SK-N-SH (cell line): ENCODE results near the gene SH3D21.

Experiments used
- FOXM1 ChIP-seq: IDR thresholded peaks from 2 replicates; pipeline ENCODE4 v1.4.0; 2012; ENCODE audit warnings: low read depth, mild to moderate bottlenecking
- MXI1 ChIP-seq: IDR thresholded peaks from 2 replicates; pipeline ENCODE4 v1.6.1; 2012; ENCODE audit warnings: mild to moderate bottlenecking, low read depth, low read length, improper control_type of control experiment
- NFIC ChIP-seq: IDR thresholded peaks from 2 replicates; pipeline ENCODE4 v1.4.0; 2012; ENCODE audit warnings: borderline replicate concordance
- SMC3 ChIP-seq: IDR thresholded peaks from 2 replicates; pipeline ENCODE4 v1.6.1; 2012; ENCODE audit warnings: low read depth, low read length, improper control_type of control experiment
- TF ChIP-seq, protein P1 (sequence below): fragments of 200-600 bp; sonication (generic); IDR thresholded peaks from 2 replicates; pipeline ENCODE4 v1.6.1; 2017; ENCODE audit warnings: antibody characterized with exemption, mild to moderate bottlenecking, moderate library complexity

DNA sequence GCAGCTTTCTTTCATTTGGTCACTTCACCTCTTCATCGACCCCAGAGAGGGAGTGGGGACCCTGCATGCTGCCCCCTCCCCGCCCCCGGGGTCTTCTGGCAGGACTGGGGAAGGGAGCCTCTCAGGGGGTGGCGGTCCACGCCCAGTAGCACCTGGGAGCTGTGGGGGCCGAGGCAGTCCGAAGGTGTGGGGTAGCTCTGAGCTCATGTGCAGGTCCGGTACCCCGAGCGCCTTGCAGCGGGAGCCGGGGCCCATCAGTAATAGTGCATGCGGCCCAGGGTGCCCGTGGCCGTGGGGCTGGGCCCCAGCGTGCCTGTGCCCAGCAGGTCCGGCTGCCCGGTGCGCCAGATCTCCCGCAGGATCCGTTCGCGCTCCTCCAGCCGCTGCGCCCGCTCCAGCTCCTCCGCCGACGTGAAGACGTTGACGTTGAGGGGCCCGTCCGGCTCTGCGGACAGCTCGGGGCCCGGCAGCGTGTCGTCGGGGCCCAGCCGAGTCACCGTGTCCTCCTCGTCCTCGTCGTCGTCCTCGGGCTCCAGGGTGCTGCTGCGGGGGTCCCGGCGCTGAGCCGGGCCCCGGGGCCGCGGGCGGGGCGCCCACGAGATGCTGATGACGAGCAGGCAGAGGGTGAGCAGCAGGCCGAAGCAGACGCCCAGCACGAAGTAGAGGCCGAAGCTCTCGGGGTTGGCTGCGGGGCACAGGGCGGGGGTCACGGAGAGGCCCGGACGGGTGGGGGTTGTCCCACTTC, 16.0 kb downstream of the SH3D21 start:
- TF ChIP-seq FOXM1 (no peak), NFIC (no peak), SMC3 (no peak), MXI1 (no peak)
- TF ChIP-seq, protein P1, sequence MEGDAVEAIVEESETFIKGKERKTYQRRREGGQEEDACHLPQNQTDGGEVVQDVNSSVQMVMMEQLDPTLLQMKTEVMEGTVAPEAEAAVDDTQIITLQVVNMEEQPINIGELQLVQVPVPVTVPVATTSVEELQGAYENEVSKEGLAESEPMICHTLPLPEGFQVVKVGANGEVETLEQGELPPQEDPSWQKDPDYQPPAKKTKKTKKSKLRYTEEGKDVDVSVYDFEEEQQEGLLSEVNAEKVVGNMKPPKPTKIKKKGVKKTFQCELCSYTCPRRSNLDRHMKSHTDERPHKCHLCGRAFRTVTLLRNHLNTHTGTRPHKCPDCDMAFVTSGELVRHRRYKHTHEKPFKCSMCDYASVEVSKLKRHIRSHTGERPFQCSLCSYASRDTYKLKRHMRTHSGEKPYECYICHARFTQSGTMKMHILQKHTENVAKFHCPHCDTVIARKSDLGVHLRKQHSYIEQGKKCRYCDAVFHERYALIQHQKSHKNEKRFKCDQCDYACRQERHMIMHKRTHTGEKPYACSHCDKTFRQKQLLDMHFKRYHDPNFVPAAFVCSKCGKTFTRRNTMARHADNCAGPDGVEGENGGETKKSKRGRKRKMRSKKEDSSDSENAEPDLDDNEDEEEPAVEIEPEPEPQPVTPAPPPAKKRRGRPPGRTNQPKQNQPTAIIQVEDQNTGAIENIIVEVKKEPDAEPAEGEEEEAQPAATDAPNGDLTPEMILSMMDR: no peak
